Measurements from ENCODE around the gene CD84.
"Not testable (repeated sequence)": the region's sequence is repeated elsewhere in the genome, so short reads cannot be mapped to it uniquely, and the experiment has no call there.

Gene CD84

GRCh38 chr1:160567858-160568682, 11.2 kb downstream of the CD84 start:
- DNase-seq: no peak

GRCh38 chr1:160567341-160567740, 12.0 kb downstream of the CD84 start:
- DNase-seq: no peak

- DNase-seq: no peak
Measured at GRCh38 chr1:160565564-160565963, 13.7 kb downstream of the CD84 start.

GRCh38 chr1:160563230-160563629, 16.1 kb downstream of the CD84 start:
- DNase-seq: not testable (repeated sequence)

GRCh38 chr1:160562745-160563144, 16.6 kb downstream of the CD84 start:
- not testable (repeated sequence) for DNase-seq

GRCh38 chr1:160560806-160561205, 18.5 kb downstream of the CD84 start:
- no peak for DNase-seq

GRCh38 chr1:160560045-160560705, 19.1 kb downstream of the CD84 start:
- no peak for DNase-seq

GRCh38 chr1:160559437-160559836, 19.9 kb downstream of the CD84 start:
- not testable (repeated sequence) for DNase-seq

GRCh38 chr1:160558660-160559380, 20.5 kb downstream of the CD84 start:
- no peak for DNase-seq

- DNase-seq: no peak
Measured at GRCh38 chr1:160553778-160554177, 25.5 kb downstream of the CD84 start.

GRCh38 chr1:160552425-160552824, 26.9 kb downstream of the CD84 start:
- DNase-seq: no peak

GRCh38 chr1:160550572-160551034, 28.7 kb downstream of the CD84 start:
- peak; percentile 99 for DNase-seq

- DNase-seq: peak; percentile 99
Measured at GRCh38 chr1:160549665-160550006, 29.7 kb downstream of the CD84 start.

- peak; percentile 100 for DNase-seq
Measured at GRCh38 chr1:160548960-160549664, 30.2 kb downstream of the CD84 start.

GRCh38 chr1:160548183-160548582, 31.1 kb downstream of the CD84 start:
- DNase-seq: peak; percentile 100

GRCh38 chr1:160547422-160547821, 31.9 kb downstream of the CD84 start:
- peak; percentile 100 for DNase-seq

- no peak for DNase-seq
Measured at GRCh38 chr1:160546942-160547341, 32.4 kb downstream of the CD84 start.

GRCh38 chr1:160544647-160545046, 34.6 kb downstream of the CD84 start:
- DNase-seq: peak; percentile 100

- no peak for DNase-seq
Measured at GRCh38 chr1:160542303-160542945, 36.9 kb downstream of the CD84 start.

GRCh38 chr1:160541622-160542302, 37.5 kb downstream of the CD84 start:
- DNase-seq: no peak

- DNase-seq: no peak
Measured at GRCh38 chr1:160540859-160541233, 38.5 kb downstream of the CD84 start.
